GM21447 (cell line): ENCODE results near the gene FBXW11.

Experiments
- ATAC-seq: cut with Tn5 transposase; IDR thresholded peaks from one replicate; pipeline ENCODE4 v1.9.1; 2021; ENCODE audit not compliant: unreplicated experiment

FBXW11 gene

DNA sequence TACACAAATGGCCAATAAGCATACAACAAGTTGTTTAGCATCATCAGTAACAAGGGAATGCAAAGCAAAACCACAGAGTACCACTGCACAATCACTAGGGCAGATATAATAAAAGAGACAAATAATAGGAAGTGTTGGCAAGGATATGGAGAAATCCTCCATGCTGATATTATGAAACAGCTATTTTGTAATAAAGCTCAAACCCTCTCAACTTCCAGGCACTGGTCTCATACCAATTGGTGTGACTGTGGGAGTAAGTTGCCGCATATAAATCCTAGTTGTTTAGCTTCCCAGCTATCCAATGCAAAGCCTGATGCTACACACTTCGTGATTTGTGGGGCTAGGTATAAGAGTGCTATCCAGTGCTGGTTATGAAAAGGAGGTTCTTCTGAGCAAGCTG, 132.2 kb downstream of the FBXW11 start:
- ATAC-seq: no peak

DNA sequence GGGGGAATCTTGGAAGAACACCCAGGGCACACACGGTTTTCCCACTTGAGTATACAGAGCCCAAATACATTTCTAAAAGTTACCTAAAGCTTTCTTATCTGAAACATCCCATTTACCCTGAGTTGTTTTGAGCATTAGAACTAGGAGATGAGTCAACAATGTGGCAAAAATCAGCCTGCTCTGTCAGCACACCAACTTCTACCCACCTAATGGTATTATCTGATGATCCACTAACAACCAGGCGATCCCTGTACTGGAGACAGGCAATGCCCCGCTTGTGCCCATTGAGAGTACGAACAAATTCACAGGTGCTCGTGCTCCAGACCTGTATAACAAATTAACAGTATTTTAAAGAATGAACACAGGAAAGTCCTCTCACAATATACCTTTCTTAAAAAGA, 133.8 kb downstream of the FBXW11 start:
- no peak for ATAC-seq

DNA sequence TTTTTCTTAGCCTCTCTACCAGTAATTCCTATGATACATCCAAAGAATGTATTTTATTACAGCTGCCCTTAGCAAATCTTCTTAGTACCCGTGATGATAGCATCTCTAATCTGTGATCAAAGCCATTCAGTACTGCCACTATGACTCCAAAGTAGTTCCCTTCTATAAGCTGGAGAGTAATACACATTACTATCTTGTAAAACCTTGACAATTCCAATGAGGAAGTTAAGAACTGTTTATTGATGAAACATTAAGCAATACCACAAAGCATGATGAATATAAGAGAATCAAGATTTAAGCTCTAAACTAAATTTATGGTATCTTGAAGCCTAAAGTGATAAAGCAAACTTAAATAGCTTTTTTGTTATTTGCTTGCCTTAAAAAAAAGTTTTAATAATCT, 134.7 kb downstream of the FBXW11 start:
- no peak for ATAC-seq

DNA sequence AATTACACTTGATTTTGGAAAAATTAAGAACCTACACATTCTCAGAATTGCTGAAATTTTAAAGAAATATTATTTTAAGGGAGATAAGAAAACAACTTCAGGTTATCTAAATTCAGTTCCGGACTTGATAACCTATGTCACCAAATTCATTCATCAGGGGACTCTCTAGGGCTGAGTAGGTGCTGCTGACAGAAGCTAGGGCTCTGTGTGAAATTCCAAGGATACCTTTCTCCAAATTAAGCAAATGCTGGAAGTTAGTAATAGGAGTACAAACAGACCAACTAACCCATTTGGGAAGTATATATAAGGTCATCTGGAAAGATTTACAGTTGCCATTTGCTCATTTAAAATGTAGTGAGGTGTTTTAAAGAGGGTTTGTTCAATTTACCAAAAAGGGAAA, 136.5 kb downstream of the FBXW11 start:
- no peak for ATAC-seq

DNA sequence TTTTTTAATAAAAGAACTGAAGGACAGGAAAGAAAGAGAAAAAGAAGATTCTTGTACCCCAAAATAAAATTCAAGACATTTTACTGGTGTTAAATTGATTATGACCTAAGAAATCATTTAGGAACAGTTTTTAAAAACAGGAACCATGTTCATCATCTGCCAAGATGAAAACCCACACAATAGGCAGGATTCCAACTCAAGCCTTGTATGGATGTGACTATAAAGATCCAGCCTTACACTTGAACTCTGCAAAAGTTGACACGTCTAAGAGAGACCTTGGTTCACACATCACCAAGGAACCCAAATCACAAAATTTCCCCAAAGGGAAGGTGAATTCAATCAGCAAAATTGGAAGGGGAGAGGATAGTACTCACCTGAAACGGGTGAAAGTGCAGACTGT, 138.2 kb downstream of the FBXW11 start:
- ATAC-seq: no peak

DNA sequence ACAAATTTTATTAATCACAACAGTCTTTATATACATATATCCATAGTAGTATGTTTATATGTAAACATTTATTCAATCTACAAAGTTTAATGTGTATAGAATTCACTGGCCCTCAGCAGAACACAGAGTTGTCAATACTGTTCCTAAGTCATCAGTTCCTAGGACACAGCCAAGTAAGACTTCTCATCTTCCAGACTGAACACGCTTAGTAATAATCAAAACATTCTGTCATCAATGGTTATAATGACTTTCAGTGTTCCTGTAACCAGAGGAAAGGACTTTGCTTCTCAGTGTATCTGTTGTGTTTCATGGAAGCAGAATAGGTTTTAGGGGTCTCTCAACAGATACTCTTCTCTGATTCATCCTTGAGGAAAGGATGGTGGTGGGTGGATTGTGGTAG, 138.7 kb downstream of the FBXW11 start:
- no peak for ATAC-seq

DNA sequence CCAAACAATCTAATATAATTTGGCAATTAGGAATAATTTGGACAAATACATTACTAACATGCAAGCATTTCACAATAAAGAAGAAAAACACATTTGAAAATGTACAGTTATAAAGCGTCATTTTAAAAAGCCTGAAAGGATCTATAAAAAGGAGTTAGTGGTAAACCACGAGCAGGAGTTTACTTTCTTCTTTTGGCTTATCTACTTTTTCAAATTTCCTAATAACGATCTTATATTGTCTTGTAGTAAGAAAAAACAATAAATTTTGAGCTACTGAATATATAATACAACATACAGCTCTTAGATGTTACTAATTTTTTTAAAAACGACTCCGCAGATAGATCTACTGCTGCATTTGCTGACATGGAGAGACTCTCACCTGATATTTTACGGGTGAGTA, 141.0 kb downstream of the FBXW11 start:
- no peak for ATAC-seq

DNA sequence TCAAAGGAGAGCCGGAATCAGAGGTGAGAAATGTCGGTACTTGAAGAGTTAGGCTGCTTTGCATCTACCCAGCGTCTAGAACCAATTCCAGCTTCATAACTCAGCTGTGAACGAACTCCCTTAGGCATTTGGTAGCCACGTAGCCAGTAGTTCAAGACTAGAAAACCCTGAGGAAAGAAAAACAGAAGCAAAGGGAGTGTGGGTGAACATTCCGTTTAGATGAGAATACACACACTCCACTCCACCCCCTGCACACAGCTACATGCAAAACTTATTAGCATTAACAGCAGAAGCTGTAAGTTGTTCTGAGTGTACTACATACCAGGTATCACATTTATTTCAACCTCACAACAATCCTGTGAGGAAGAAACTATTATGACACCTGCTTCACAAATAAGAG, 142.5 kb downstream of the FBXW11 start:
- ATAC-seq: no peak

DNA sequence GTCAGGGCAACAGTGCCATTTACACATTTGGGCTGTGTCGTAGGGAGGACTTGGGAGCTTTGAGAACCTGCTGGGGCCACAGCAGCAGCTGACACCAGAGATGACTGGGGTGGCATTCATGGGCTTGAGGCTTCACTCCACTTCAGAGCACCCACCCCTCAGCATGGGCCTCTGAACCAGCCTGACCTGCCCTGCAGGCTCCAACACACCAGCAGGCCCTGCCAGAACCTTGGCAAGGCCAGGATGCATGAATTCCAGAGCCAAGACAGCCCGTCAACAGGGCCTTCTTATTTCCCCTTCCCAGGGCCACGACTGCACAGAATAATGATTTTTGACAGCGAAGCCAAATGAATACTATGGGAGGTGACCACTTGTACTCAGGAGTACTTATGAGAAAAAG, 143.8 kb downstream of the FBXW11 start:
- ATAC-seq: no peak

DNA sequence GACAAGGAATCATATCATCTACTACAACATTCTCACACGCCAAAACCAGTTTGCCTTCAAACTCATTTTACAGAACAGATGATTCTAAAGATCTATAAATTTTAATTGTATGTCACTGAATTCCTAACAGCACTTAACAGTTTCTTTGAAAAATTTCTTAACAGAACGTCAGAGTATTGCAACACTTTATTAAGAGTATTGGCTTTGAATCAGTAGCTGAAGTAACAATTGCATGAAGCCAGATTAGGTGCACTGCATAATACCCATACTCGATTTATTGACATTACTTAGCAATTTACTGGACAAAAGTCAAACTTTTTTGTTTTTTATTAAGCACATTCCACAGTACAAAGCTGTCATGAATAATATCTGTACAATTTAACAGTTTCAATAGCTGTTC, 145.1 kb downstream of the FBXW11 start:
- ATAC-seq: no peak

DNA sequence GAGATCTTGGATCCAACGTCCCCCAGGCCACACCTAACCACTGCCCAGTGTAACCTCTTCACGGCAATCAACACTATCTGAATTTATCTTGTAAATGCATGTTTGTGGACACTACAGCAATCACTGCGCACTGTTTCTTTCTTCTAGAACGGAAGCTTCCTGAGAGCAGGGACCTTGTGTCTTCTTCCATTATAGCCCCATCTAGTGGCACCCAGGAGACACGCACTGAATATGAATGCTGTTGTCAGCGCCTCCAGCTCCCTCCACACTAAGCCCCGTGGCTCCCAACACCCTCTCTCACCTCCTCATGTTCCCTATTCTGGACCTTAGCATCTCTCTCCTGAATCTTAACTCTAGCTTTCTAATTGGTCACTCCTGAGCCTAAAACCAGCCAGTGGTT, 148.1 kb downstream of the FBXW11 start:
- ATAC-seq: no peak

DNA sequence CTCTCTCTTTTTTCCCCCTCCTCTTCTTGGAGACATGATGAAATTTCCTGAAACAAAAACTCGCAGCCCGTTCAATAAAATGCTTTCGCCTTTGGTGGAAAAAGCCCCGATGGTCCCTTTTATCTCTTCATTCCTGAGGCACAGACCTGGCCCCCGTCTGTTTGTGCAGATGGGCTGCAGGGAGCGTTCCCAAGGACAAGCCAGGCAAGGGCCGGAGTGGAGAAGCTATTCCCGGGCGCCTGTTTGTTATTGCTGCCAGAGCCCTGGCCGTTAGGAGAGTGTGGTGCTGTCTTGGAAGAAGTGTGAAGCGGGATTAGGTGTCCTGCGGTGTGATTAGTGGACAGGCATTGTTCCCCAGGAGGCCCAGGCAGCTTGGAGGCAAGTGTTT, 149.0 kb downstream of the FBXW11 start:
- no peak for ATAC-seq

DNA sequence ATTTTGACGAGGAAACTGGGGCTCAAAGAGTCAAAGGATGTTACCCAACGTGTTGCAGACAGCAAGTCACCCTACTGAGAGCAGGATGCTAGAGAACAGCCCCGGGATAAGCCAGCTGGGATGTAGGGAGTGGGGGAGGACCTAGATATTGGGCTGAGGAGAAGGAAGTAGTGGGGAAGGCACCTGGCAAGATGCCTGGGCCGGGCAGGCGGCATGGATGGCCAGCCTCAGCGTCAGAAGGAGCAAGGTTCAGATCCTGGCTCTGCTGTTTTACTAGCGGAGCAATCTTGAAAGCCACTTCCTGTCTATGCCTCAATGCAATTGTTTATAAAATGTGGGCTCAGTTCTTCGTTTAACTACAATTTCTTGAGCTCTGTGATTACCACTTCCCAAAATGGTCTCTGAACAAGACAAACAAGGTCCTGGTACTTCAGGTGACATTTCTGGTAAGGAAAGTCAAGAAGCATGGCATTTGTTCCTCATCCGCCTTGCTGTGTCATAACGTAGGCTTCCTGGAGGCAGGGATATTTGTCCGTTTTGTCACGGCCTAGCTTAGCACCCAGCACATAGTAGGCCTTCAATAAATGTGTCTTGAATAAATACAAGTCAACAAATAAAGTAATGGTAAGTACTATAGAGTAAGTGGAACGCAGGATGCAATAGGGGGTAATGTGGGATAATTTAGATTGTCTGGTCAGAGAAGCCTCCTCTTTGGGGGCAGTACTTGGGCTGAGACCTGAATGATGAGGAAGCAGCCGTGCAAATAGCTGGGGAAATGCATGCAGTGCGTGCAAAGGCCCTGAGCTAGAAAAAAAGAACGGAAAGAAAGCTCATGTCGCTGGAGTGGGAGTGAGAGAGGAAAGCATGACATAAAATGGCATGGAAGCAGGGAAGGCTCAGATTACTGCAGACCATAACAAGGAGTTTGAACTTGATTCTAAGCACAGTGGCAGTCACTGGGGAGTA, 150.4 kb downstream of the FBXW11 start:
- ATAC-seq: no peak

DNA sequence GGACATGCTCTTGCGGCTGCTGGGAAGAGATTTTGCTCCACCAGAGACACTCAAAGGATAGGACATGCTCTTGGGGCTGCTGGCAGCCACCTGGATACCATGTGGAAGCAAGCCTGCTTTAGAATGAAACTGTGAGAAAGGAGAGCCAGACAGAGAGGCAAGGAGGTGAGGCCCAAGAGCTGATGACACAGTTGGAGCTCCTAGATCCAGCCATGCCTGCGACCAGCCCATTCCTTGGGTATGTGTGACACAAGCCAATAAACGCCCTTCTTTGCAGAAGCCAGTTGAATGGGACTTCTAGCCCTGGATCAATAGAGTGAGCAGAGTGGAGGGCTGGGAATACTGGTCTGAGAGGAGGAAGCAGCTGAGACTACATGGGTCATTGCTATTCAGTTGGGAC, 151.2 kb downstream of the FBXW11 start:
- ATAC-seq: no peak

DNA sequence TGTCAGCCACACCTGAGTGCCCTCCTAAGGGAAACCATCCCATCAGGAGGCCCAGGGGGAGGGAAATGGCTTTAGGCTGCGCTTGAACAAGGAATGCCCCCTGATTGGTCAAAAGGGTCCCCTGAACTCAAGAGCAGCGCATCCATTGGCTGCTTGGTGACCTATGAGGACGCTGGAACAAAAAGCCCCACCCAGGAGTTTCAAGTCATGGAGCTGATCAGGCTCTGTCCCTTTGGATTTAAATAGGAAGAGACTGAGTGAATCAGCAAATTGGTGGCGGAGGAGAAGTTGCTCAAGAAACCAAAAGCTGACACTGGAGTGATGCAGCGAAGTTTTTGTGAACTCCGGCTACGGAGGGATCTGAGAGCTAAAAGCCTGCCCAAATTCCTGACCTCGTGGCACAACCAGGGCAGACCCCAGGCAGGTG, 154.2 kb downstream of the FBXW11 start:
- ATAC-seq: no peak

DNA sequence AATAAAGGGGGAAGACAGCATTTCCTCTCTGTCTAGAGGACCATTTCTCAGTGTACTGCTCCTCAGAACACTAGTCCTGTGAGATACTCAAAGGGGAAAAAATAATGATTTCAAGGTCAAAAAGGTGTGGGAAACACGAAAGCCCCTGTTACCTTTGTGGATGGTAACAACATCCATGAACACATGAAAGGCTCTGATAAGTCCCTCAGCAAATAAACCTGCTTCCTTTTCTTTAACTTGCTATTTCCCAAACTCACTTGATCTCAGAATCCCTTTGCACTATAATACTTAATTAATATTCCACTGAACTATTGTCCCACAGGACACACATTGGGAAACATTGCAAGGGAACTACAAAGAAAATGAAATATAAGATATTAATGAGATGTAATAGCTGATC, 155.2 kb downstream of the FBXW11 start:
- ATAC-seq: no peak

DNA sequence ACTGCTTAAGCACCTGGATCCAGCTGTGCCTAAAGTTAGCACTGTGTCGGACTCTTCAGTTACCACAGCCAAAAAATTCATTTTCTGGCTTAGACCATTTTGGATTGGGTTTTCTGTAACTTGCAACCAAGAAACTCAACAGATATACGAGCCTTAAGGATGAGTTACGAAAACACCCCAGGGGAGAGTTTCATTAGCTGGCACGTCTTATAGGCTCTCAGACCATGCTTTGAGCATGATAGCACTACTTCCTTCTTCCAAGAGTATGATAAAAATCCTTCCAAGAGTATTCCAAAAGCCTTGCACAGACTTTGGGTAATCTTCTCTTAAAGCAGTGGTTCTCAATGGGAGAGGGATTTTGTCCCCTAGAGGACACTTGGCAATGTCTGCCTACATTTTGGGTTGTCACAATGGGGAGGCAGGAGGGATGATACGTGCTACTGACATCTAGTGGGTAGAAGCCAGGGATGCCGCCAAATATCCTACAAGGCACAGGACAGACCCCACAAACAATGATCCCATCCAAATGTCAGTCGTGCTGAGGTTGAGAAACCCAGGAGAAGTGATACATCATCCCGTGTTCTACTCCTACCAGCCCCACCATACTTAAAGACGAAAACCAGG, 156.0 kb downstream of the FBXW11 start:
- ATAC-seq: no peak

DNA sequence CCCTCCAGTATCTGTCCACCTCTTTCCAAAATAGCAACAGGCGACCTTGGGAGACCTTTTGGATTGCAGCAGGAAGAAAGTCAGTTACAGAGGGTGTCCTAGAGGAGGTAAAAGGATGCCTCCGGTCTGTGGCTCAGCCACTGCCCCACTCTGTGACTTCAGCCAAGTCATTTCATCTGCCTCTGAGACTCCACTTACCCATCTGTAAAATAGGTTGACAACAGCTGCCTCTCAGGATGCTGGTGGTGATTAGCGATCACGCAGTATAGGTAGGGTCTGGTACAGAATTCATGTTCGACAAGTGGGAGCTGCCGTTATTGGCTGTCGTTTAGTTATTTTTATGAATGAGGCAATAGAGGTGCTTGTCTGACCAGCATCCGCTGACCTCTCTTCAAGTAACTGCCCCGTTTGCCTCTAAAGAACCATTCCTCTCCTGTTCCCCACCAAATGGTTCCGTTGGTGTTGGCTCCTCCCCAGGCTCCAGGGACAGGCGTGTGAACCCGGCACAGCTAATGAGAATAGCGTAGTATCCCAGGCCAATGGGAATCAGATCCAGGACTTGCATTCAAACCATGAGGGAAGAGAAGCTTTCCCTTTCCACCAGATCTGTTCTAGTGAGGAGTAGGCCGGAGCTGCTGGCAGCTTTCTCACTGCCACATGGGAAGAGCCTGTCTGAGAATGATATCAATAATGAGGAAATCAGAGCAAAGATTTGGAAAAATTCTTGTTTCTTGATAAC, 156.7 kb downstream of the FBXW11 start:
- no peak for ATAC-seq

DNA sequence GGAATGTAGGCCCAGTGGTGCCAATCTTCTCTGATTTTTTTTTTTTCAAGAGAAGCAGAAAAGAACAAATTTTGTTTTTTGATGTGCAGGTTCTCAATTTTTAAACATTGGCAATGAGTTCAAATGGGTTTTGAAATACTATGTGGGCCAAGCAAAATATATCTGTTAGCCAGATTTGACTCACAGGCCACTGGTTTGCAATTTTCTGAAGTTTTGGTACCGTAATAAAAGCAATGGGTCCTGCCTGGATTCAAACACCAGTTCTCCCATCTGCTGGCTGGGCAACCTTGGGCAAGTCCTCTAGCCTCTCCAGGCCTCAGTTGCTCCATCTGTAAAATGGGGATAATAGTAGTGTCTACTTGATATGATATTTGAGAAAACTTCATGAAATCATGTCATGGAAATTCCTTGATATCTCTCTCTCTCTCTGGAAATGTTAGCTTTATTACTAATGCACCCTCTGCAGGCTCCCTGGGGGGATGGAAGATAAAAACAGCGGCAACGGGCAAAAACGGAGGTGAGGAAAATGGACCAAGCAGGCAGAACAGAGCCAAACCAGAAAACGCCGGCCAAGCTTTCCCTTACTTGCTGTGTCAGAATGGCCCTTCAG, 157.4 kb downstream of the FBXW11 start:
- no peak for ATAC-seq

DNA sequence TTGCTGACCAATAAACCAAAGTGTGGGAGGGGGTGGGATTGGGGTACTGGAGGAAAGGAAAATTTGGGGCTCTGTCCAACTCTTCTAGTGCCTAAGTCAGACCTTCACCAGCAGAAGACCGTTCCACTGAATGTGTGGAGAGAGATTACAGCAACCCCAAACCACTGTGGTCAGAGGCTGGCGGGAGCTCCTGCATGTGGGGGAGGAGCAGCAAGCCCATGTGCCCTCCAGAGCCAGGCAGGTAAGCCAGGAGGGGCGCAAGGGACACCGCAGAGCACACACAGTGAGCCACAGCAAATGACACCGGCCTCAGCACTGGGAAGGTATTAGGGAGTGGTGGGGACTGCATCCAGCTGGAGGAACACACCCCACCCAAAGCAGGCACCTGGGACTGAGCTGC, 158.0 kb downstream of the FBXW11 start:
- ATAC-seq: no peak

DNA sequence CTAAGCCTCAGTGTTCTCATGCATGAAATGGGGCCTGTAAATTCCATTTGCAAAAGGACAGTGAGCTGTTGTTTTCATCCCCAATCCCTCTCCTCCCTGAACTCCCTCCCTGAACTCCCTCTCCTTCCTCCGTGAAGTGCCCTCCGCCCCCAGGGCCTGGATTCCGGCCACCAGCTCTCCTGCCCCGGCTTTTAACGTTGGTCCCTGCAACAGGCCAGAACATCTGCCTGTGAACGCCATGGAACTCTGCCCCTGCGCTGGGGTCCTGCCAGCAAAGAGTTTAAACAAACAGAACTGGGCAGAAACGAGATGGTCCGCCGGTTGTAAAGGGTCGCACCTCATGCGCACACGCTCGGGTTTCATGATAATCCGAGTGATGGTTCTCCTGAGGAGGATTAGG, 158.4 kb downstream of the FBXW11 start:
- no peak for ATAC-seq
